ENCODE data around the gene CNGB1. TPM values are rescaled to one million over a fixed set of nuclear protein-coding genes. Genes with fewer than 3 reads are reported as not detected.

CNGB1 gene
- total RNA-seq, 1 experiment from 2014 or later: not detected

DNA sequence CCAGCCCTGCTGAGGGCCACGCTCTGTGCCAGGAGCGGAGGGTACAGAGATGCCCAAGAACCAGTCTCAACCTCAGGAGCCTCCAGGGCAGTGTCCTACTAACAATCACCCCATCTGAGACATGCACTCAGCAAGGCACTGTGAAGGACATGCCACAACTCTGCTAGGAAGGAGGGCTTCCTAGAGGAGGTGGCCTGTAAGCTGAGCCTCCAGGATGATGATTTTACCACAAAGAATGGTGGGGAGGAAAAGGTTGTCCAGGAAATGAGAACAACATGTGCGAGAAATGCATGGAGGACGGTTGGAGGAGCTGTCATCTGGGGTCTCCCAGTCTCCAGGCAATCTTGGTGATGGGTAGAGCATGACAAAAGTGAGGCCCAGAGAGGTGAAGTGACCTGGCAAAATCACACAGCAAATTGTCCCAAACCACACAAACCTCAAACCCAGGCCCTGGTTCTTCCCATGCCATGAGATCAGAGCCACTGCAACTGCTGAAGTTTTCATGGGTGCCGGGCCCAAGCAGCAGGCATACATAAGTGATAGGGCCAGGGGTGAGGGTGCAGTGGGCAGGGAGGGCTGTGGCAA, 30.5 kb downstream of the CNGB1 start:
- ChIA-PET CTCF (interaction anchor here (0.5 to 1.4 kb wide), 5 partner anchors 9 to 174 kb away, joined by 3 to 6 read pairs (median 4); no protein-coding TSS in a partner anchor), POLR2A (no interaction called here)
- Mint-ChIP-seq H3K27ac (ENCODE audit: low read depth, unreplicated experiment) (no peak overlapping the region), H3K9me3 (ENCODE audit: unreplicated experiment) (no peaks in the 10 kb centered on the region), H3K4me1 (ENCODE audit: insufficient read depth, unreplicated experiment) (peaks cover 34% of the 10 kb centered on the region), H3K27me3 (ENCODE audit: insufficient read depth, unreplicated experiment) (no peaks in the 10 kb centered on the region), H3K4me3 (ENCODE audit: unreplicated experiment) (no peak overlapping the region), H3K36me3 (ENCODE audit: insufficient read depth, unreplicated experiment) (peaks cover 6% of the 10 kb centered on the region)
- intact Hi-C loops (cut with micrococcal nuclease): no loop called here
- BruUV-seq (replicated peaks): no TSS peak
- TF ChIP-seq, protein P1, sequence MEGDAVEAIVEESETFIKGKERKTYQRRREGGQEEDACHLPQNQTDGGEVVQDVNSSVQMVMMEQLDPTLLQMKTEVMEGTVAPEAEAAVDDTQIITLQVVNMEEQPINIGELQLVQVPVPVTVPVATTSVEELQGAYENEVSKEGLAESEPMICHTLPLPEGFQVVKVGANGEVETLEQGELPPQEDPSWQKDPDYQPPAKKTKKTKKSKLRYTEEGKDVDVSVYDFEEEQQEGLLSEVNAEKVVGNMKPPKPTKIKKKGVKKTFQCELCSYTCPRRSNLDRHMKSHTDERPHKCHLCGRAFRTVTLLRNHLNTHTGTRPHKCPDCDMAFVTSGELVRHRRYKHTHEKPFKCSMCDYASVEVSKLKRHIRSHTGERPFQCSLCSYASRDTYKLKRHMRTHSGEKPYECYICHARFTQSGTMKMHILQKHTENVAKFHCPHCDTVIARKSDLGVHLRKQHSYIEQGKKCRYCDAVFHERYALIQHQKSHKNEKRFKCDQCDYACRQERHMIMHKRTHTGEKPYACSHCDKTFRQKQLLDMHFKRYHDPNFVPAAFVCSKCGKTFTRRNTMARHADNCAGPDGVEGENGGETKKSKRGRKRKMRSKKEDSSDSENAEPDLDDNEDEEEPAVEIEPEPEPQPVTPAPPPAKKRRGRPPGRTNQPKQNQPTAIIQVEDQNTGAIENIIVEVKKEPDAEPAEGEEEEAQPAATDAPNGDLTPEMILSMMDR (IDR thresholded peaks at IDR 0.05; ENCODE audit: unreplicated experiment): no peak
- no peak for DNase-seq (ENCODE audit: unreplicated experiment)

DNA sequence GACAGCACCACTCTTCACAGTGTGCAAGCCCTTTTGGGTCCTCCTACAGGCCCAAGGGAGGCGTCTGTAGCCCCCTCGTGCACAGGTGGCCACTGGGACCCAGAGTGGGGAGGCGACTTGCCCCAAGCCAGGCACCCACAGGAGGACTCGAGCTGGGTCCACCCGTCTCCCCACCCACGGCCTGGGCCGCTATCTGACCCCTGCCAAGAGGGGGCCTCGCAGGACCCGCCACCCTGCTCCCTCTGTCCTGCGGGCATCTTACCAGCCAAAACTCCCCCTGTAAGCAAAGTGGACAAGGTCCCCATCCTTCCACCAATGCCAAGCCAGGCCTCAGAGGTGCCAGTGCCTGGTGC, 31.1 kb downstream of the CNGB1 start:
- Mint-ChIP-seq H3K36me3 (ENCODE audit: insufficient read depth, unreplicated experiment) (peaks cover 6% of the 10 kb centered on the region), H3K27ac (ENCODE audit: low read depth, unreplicated experiment) (peak overlapping the region; percentile 93), H3K4me1 (ENCODE audit: insufficient read depth, unreplicated experiment) (peaks cover 34% of the 10 kb centered on the region), H3K4me3 (ENCODE audit: unreplicated experiment) (no peak overlapping the region), H3K27me3 (ENCODE audit: insufficient read depth, unreplicated experiment) (no peaks in the 10 kb centered on the region), H3K9me3 (ENCODE audit: unreplicated experiment) (no peaks in the 10 kb centered on the region)
- ChIA-PET POLR2A (interaction anchor here (1.1 kb wide), 1 partner anchor 37 kb away, joined by 3 read pairs; no protein-coding TSS in a partner anchor), CTCF (interaction anchor here (0.5 to 1.4 kb wide), 8 partner anchors 9 to 173 kb away, joined by 3 to 6 read pairs (median 3); no protein-coding TSS in a partner anchor)
- no TSS peak for BruUV-seq (replicated peaks)
- intact Hi-C loops (cut with micrococcal nuclease): no loop called here
- TF ChIP-seq, protein P1 (IDR thresholded peaks at IDR 0.05; ENCODE audit: unreplicated experiment): no peak
- no peak for DNase-seq (ENCODE audit: unreplicated experiment)

- H3K27me3 Mint-ChIP-seq (ENCODE audit: insufficient read depth, unreplicated experiment): no peaks in the 10 kb centered on the region
- POLR2A ChIA-PET: interaction anchor here (0.6 to 1.3 kb wide), 3 partner anchors 36 to 50 kb away, joined by 3 read pairs; no protein-coding TSS in a partner anchor
These were observed 31.7 kb downstream of the CNGB1 start for GRCh38 chr16:57938936-57939871.

More at GRCh38 chr16:57938936-57939871, 31.7 kb downstream of the CNGB1 start:
- Mint-ChIP-seq H3K9me3 (ENCODE audit: unreplicated experiment) (no peaks in the 10 kb centered on the region), H3K4me1 (ENCODE audit: insufficient read depth, unreplicated experiment) (peaks cover 34% of the 10 kb centered on the region), H3K27ac (ENCODE audit: low read depth, unreplicated experiment) (peak overlapping the region; percentile 93), H3K36me3 (ENCODE audit: insufficient read depth, unreplicated experiment) (peaks cover 6% of the 10 kb centered on the region), H3K4me3 (ENCODE audit: unreplicated experiment) (peak overlapping the region; percentile 53)
- BruUV-seq (replicated peaks): no TSS peak
- intact Hi-C loops (cut with micrococcal nuclease): no loop called here
- CTCF ChIA-PET: interaction anchor here (0.6 to 1.4 kb wide), 10 partner anchors 17 to 520 kb away, joined by 3 to 6 read pairs (median 3); no protein-coding TSS in a partner anchor
- peak; percentile 95 for DNase-seq (ENCODE audit: unreplicated experiment)
- TF ChIP-seq, protein P1 (IDR thresholded peaks at IDR 0.05; ENCODE audit: unreplicated experiment): no peak

All from MCF 10A (cell line).